Keratinocyte (primary cell): ENCODE measurements around the gene ELOB. TPM values are rescaled to one million over a fixed set of nuclear protein-coding genes. Genes with fewer than 3 reads are reported as not detected.

Experiments
- DNase-seq: peaks from one replicate; pipeline ENCODE4 v3.0.0-alpha.2; 2011; ENCODE audit warnings: low read depth, missing footprints, low spot score
- FAIRE-seq: peaks from 2 replicates; lab custom pipeline; 2011; peaks lifted over from hg19 to GRCh38; lab: Jason Lieb, UNC
- H2AFZ ChIP-seq: 2 replicates; pipeline ENCODE4 v1.6.0; 2012; ENCODE audit warnings: low read length, control low read depth, inconsistent platforms; ENCODE audit not compliant: control insufficient read depth
- H3K27ac ChIP-seq: 2 replicates; pipeline ENCODE4 v1.5.1; 2011; ENCODE audit warnings: low read length; ENCODE audit not compliant: control insufficient read depth, insufficient read depth
- H3K27me3 ChIP-seq: 3 replicates; pipeline ENCODE4 v1.6.0; 2011; ENCODE audit warnings: low read length; ENCODE audit not compliant: control insufficient read depth, insufficient read depth; ENCODE audit errors: extremely low read depth
- H3K36me3 ChIP-seq, 2 experiments: 2 replicates in 1 of 2; 3 replicates in 1 of 2; pipeline ENCODE4 v1.5.1; 2011; ENCODE audit warnings: low read length in 2 of 2, mild to moderate bottlenecking in 1 of 2; ENCODE audit not compliant: control insufficient read depth in 2 of 2, insufficient read depth in 2 of 2; ENCODE audit errors: extremely low read depth in 1 of 2
- H3K4me1 ChIP-seq: 3 replicates; pipeline ENCODE4 v1.5.1; 2011; ENCODE audit warnings: low read length; ENCODE audit not compliant: control insufficient read depth, insufficient read depth; ENCODE audit errors: extremely low read depth
- H3K4me2 ChIP-seq: 3 replicates; pipeline ENCODE4 v1.6.0; 2011; ENCODE audit warnings: low read depth, low read length; ENCODE audit not compliant: control insufficient read depth, insufficient read depth; ENCODE audit errors: extremely low read depth
- H3K4me3 ChIP-seq, 3 experiments: fragments of 200-600 bp in 1 of 3; sonication (generic) in 1 of 3; 2 replicates in 2 of 3; 3 replicates in 1 of 3; pipeline ENCODE4 v1.5.1; 2011 to 2016; ENCODE audit warnings: low read length in 3 of 3, mild to moderate bottlenecking in 3 of 3, control low read depth in 2 of 3, inconsistent platforms in 1 of 3, low read depth in 1 of 3, mixed read lengths in 1 of 3, mixed run types in 1 of 3, moderate library complexity in 1 of 3; ENCODE audit not compliant: control insufficient read depth in 2 of 3, insufficient read depth in 2 of 3; ENCODE audit errors: extremely low read depth in 1 of 3
- H3K79me2 ChIP-seq: 2 replicates; pipeline ENCODE4 v1.6.0; 2012; ENCODE audit warnings: low read length; ENCODE audit not compliant: control insufficient read depth, insufficient read depth
- H3K9ac ChIP-seq: 3 replicates; pipeline ENCODE4 v1.6.0; 2011; ENCODE audit warnings: low read length; ENCODE audit not compliant: control insufficient read depth, insufficient read depth; ENCODE audit errors: extremely low read depth
- H3K9me1 ChIP-seq: 3 replicates; pipeline ENCODE4 v1.6.0; 2011; ENCODE audit warnings: low read length; ENCODE audit not compliant: control insufficient read depth, insufficient read depth; ENCODE audit errors: extremely low read depth
- H3K9me3 ChIP-seq: 2 replicates; pipeline ENCODE4 v1.5.1; 2012; ENCODE audit warnings: low read depth, low read length; ENCODE audit not compliant: control insufficient read depth
- H4K20me1 ChIP-seq: 3 replicates; pipeline ENCODE4 v1.6.0; 2011; ENCODE audit warnings: low read length; ENCODE audit not compliant: control insufficient read depth, insufficient read depth; ENCODE audit errors: extremely low read depth
- CTCF ChIP-seq, 3 experiments: IDR thresholded peaks in 1 of 3; conservative IDR thresholded peaks in 1 of 3; optimal IDR thresholded peaks in 1 of 3; 2 replicates in 2 of 3; 3 replicates in 1 of 3; pipeline versions ENCODE3 to v1.5.1; 2011; ENCODE audit warnings: low read length in 3 of 3, mild to moderate bottlenecking in 3 of 3, moderate library complexity in 2 of 3, control low read depth in 1 of 3, inconsistent platforms in 1 of 3; ENCODE audit not compliant: insufficient read depth in 2 of 3; ENCODE audit errors: extremely low read depth in 1 of 3
- EZH2 ChIP-seq: IDR thresholded peaks from one replicate; pipeline ENCODE4 v1.6.1; 2012; ENCODE audit warnings: inconsistent platforms, mild to moderate bottlenecking, low read length, moderate library complexity
- dilution Hi-C: fragments of 300-500 bp; cut with MboI; formaldehyde crosslinking; loops from one replicate; pipeline ENCODE4 v1.7.0; 2020; ENCODE audit warnings: low sequenced_read_pairs; ENCODE audit not compliant: extremely low pct_ligation_motif_present
- polyA plus RNA-seq, 5 experiments: library from polyadenylated mRNA; depleted of rRNA in 3 of 5; stranded (reverse) in 3 of 5; stranded (forward) in 1 of 5; unstranded in 1 of 5; fragments of >200 nt; gene quantifications; 1 replicate in 1 of 5; 2 replicates in 3 of 5; 3 replicates in 1 of 5; pipeline versions ENCODE4 v1.2.1 to v1.2.3, GENCODE V29; 2011 to 2012; ENCODE audit warnings: missing spikeins in 2 of 5, low read depth in 1 of 5, low replicate concordance in 1 of 5

ELOB gene
- polyA plus RNA-seq, 1 donor (not counting 4 experiments of a cell fraction or from before 2014, with no cell fraction given), result 235 TPM

- Histone ChIP-seq H3K4me3 (no peak overlapping the region), H3K4me1 (peaks cover 3% of the 10 kb centered on the region), H3K27ac (no peak overlapping the region), H2AFZ (no peak overlapping the region), H3K27me3 (no peaks in the 10 kb centered on the region), H3K9me3 (no peaks in the 10 kb centered on the region), H3K4me2 (no peak overlapping the region), H3K36me3 (no peaks in the 10 kb centered on the region), H3K9ac (no peak overlapping the region), H3K79me2 (no peaks in the 10 kb centered on the region), H3K9me1 (no peaks in the 10 kb centered on the region), H4K20me1 (no peaks in the 10 kb centered on the region)
- TF ChIP-seq CTCF (optimal IDR thresholded peaks at IDR 0.05 in 1 of 3, IDR thresholded peaks at IDR 0.05 in 1 of 3, conservative IDR thresholded peaks at IDR 0.05 in 1 of 3; ENCODE audit: extremely low read depth in 1 of 3, insufficient read depth in 2 of 3, low read length in 3 of 3), result no peak
- TF ChIP-seq EZH2, result no peak
- DNase-seq (no peak), FAIRE-seq (no peak)
- dilution Hi-C loops, result no loop called here
These were observed 35.9 kb downstream of the ELOB start for GRCh38 chr16:2741168-2741567.

GRCh38 chr16:2740476-2740875 is 36.6 kb downstream of the ELOB start:
- dilution Hi-C loops, result no loop called here
- Histone ChIP-seq H4K20me1 (no peaks in the 10 kb centered on the region), H3K36me3 (no peaks in the 10 kb centered on the region), H3K27me3 (no peaks in the 10 kb centered on the region), H3K4me1 (peaks cover 3% of the 10 kb centered on the region), H3K79me2 (no peaks in the 10 kb centered on the region), H3K9ac (no peak overlapping the region), H3K4me3 (no peak overlapping the region), H3K9me1 (no peaks in the 10 kb centered on the region), H2AFZ (no peak overlapping the region), H3K27ac (no peak overlapping the region), H3K9me3 (no peaks in the 10 kb centered on the region), H3K4me2 (no peak overlapping the region)
- TF ChIP-seq EZH2, result no peak
- TF ChIP-seq CTCF (optimal IDR thresholded peaks at IDR 0.05 in 1 of 3, IDR thresholded peaks at IDR 0.05 in 1 of 3, conservative IDR thresholded peaks at IDR 0.05 in 1 of 3; ENCODE audit: extremely low read depth in 1 of 3, insufficient read depth in 2 of 3, low read length in 3 of 3), result no peak
- FAIRE-seq, result no peak
- no peak for DNase-seq
